Activated CD8-positive, alpha-beta T cell treated with anti-CD3 and anti-CD28 coated beads, Interleukin-2, amount 10 ng/mL, durations not matched to agents 7 days and 5 days (primary cell): ENCODE results near the gene MAN2A1. TPM values are rescaled to one million over a fixed set of nuclear protein-coding genes. Genes with fewer than 3 reads are reported as not detected.

ENCODE experiments used
- ATAC-seq: fragments of 150-1000 bp; cut with Tn5 transposase; one replicate; pipeline ENCODE4 v1.10.0; 2021; ENCODE audit warnings: moderate library complexity
- CTCF ChIA-PET: fragments of 350-600 bp; sonication (Branson Sonifier 250); formaldehyde crosslinking; loops from one replicate; lab custom pipeline; 2021; ENCODE audit warnings: antibody characterized with exemption; lab: Charles Lee
- POLR2A ChIA-PET: fragments of 350-600 bp; sonication (Branson Sonifier 250); formaldehyde crosslinking; loops from one replicate; lab custom pipeline; 2021; ENCODE audit warnings: antibody characterized with exemption; lab: Charles Lee
- DNase-seq: peaks from one replicate; pipeline ENCODE4 v3.0.0-alpha.2; 2020
- H3K27ac Mint-ChIP-seq: one replicate; pipeline ENCODE4 v1.8.0; 2021; ENCODE audit warnings: mild to moderate bottlenecking, mixed read lengths
- H3K27me3 Mint-ChIP-seq: one replicate; pipeline ENCODE4 v1.8.0; 2021; ENCODE audit warnings: low read depth, mixed read lengths
- H3K36me3 Mint-ChIP-seq: one replicate; pipeline ENCODE4 v1.8.0; 2021; ENCODE audit warnings: low read depth, mixed read lengths
- H3K4me1 Mint-ChIP-seq: one replicate; pipeline ENCODE4 v1.8.0; 2021; ENCODE audit warnings: low read depth, mixed read lengths
- H3K4me3 Mint-ChIP-seq: one replicate; pipeline ENCODE4 v1.8.0; 2021; ENCODE audit warnings: mild to moderate bottlenecking, mixed read lengths
- H3K9me3 Mint-ChIP-seq: one replicate; pipeline ENCODE4 v1.8.0; 2022; ENCODE audit warnings: mixed read lengths; ENCODE audit not compliant: insufficient read depth
- total RNA-seq, 2 experiments: library from RNA; stranded (reverse); gene quantifications; one replicate each; pipeline ENCODE4 v1.2.3, GENCODE V29; 2021

MAN2A1 gene
- total RNA-seq, 2 experiments from 2014 or later: 26.3 to 28.3 TPM

- no peak overlapping the region for H3K4me3 Mint-ChIP-seq
- no peak overlapping the region for H3K27ac Mint-ChIP-seq
- CTCF ChIA-PET: no interaction called here
Observed at GRCh38 chr5:109740966-109741365, 51.2 kb downstream of the MAN2A1 start.

GRCh38 chr5:109741390-109741789 is 51.7 kb downstream of the MAN2A1 start:
- ATAC-seq: no peak
- CTCF ChIA-PET: interaction anchor here (1.2 kb wide), 2 partner anchors 53 to 322 kb away, joined by 3 read pairs; no protein-coding TSS in a partner anchor
- peaks cover 30% of the 10 kb centered on the region for H3K36me3 Mint-ChIP-seq

More at GRCh38 chr5:109740966-109741365, 51.2 kb downstream of the MAN2A1 start:
- H3K36me3 Mint-ChIP-seq: peaks cover 30% of the 10 kb centered on the region
- no peak for ATAC-seq
- POLR2A ChIA-PET: no interaction called here
- no peaks in the 10 kb centered on the region for H3K27me3 Mint-ChIP-seq
- H3K4me1 Mint-ChIP-seq: peaks cover 20% of the 10 kb centered on the region
- no peaks in the 10 kb centered on the region for H3K9me3 Mint-ChIP-seq
- DNase-seq: no peak

DNA sequence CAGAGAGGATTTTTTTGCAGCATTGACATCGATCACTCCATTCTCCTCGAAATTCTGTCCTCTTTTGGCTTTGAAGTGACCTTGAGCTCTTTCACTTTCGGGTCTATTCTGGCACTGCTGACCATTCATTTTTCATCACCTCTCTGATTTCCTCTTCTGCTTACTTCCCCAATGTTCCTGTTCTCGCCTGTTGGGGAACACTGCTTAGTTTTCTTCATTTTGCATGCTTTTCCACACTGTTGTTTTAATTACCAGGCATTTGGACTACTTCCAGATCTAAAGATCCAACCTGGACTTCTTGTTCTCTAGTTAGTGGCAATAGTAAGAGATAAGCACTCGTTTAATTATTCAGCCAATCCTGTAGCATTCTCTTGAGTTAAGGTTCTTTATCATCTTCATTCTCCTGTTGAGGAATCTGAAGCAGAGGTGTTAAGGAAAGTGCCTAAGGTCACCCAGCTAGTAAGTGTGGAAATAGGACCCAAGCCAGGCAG is 53.4 kb downstream of the MAN2A1 start:
- CTCF ChIA-PET: no interaction called here
- H3K9me3 Mint-ChIP-seq: no peaks in the 10 kb centered on the region
- H3K27me3 Mint-ChIP-seq: no peaks in the 10 kb centered on the region
- no peak for ATAC-seq
- no peak for DNase-seq
- POLR2A ChIA-PET: no interaction called here
- no peak overlapping the region for H3K27ac Mint-ChIP-seq
- H3K4me1 Mint-ChIP-seq: peaks cover 20% of the 10 kb centered on the region
- H3K36me3 Mint-ChIP-seq: peaks cover 33% of the 10 kb centered on the region
- H3K4me3 Mint-ChIP-seq: no peak overlapping the region

More at GRCh38 chr5:109741390-109741789, 51.7 kb downstream of the MAN2A1 start:
- POLR2A ChIA-PET: interaction anchor here (0.5 kb wide), 1 partner anchor 96 kb away, joined by 3 read pairs; no protein-coding TSS in a partner anchor
- Mint-ChIP-seq H3K27ac (no peak overlapping the region), H3K27me3 (no peaks in the 10 kb centered on the region), H3K4me1 (peaks cover 20% of the 10 kb centered on the region), H3K4me3 (no peak overlapping the region), H3K9me3 (no peaks in the 10 kb centered on the region)
- no peak for DNase-seq

GRCh38 chr5:109743770-109744212 is 54.1 kb downstream of the MAN2A1 start:
- DNase-seq (no peak), ATAC-seq (no peak)
- Mint-ChIP-seq H3K4me1 (peaks cover 20% of the 10 kb centered on the region), H3K4me3 (no peak overlapping the region), H3K27ac (no peak overlapping the region), H3K27me3 (no peaks in the 10 kb centered on the region), H3K36me3 (peaks cover 38% of the 10 kb centered on the region), H3K9me3 (no peaks in the 10 kb centered on the region)
- POLR2A ChIA-PET: no interaction called here
- CTCF ChIA-PET: no interaction called here

GRCh38 chr5:109744261-109744660 is 54.5 kb downstream of the MAN2A1 start:
- Mint-ChIP-seq H3K9me3 (no peaks in the 10 kb centered on the region), H3K4me3 (no peak overlapping the region), H3K36me3 (peaks cover 37% of the 10 kb centered on the region), H3K27me3 (no peaks in the 10 kb centered on the region), H3K27ac (no peak overlapping the region), H3K4me1 (peaks cover 17% of the 10 kb centered on the region)
- ChIA-PET POLR2A (no interaction called here), CTCF (no interaction called here)
- DNase-seq (no peak), ATAC-seq (no peak)

DNA sequence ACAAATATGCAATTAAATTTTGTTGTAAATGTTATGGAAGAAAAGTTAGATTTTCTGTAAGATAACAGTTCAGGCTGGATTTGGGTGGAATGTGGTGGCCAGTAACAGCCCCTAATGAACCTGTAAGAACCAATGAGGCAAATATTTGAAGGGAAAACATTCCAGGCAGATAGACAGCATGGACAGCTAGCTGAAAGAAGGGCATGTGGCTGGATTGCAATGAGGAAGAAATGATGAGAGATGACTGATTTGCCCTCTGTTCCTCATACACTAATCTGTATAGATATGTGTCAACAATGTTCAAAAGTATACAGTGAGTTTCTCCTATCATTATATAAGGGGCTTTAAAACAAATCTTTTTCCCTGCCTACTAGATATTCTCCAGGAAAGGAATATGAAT is 58.8 kb downstream of the MAN2A1 start:
- no peaks in the 10 kb centered on the region for H3K9me3 Mint-ChIP-seq
- H3K27me3 Mint-ChIP-seq: no peaks in the 10 kb centered on the region
- DNase-seq: no peak
- no peaks in the 10 kb centered on the region for H3K4me1 Mint-ChIP-seq
- no peak for ATAC-seq
- no peak overlapping the region for H3K4me3 Mint-ChIP-seq
- H3K27ac Mint-ChIP-seq: no peak overlapping the region
- peaks cover 31% of the 10 kb centered on the region for H3K36me3 Mint-ChIP-seq
- ChIA-PET POLR2A (no interaction called here), CTCF (no interaction called here)

- ChIA-PET CTCF (no interaction called here), POLR2A (no interaction called here)
- Mint-ChIP-seq H3K36me3 (peaks cover 21% of the 10 kb centered on the region), H3K4me3 (no peak overlapping the region), H3K27ac (no peak overlapping the region), H3K9me3 (no peaks in the 10 kb centered on the region), H3K4me1 (no peaks in the 10 kb centered on the region), H3K27me3 (no peaks in the 10 kb centered on the region)
- ATAC-seq (no peak), DNase-seq (no peak)
Observed at GRCh38 chr5:109750463-109750862, 60.7 kb downstream of the MAN2A1 start.

DNA sequence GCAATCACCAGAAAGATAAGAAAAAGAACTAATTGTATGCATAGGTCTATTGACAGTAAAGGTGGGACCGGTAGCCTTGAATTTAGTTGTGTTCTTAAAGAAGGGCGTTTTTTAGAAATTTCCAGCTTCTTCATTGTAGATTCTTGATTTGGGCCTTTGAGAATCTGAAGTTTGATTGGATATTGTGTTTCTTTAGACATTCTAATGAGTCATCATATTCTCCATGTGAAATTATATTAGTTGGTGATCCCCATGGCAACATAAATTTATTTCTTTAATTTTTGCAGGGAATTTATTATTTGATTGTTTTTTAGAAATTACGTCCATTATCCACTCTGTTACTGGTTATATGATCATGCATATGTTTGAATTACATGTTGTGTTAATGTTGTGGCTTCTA is 63.6 kb downstream of the MAN2A1 start:
- Mint-ChIP-seq H3K27ac (no peak overlapping the region), H3K36me3 (peaks cover 35% of the 10 kb centered on the region), H3K4me1 (no peaks in the 10 kb centered on the region), H3K4me3 (no peak overlapping the region), H3K27me3 (no peaks in the 10 kb centered on the region), H3K9me3 (no peaks in the 10 kb centered on the region)
- ATAC-seq (no peak), DNase-seq (no peak)
- POLR2A ChIA-PET: no interaction called here
- CTCF ChIA-PET: no interaction called here

DNA sequence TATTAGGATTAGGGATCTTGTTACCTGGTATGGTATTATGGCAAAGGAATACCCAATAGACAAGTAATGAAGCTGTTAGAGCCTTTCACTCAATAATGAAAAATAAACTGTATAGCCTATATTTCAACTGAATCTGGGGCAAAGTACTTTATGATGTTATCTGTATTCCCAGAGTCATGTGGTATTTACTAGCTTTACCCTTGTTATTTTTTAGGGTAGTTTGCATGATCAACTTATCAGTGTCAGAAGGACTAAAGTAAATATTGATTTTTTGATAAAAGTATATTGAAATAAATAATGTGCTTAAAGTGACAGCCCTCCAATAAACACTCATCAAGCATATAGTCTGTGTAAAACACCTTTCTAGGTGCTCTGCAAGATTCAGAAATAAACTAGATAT is 64.6 kb downstream of the MAN2A1 start:
- DNase-seq: no peak
- H3K27me3 Mint-ChIP-seq: no peaks in the 10 kb centered on the region
- H3K9me3 Mint-ChIP-seq: no peaks in the 10 kb centered on the region
- ATAC-seq: no peak
- no peak overlapping the region for H3K4me3 Mint-ChIP-seq
- H3K36me3 Mint-ChIP-seq: peaks cover 36% of the 10 kb centered on the region
- POLR2A ChIA-PET: no interaction called here
- CTCF ChIA-PET: no interaction called here
- H3K27ac Mint-ChIP-seq: no peak overlapping the region
- peaks cover under 1% of the 10 kb centered on the region for H3K4me1 Mint-ChIP-seq

- H3K27ac Mint-ChIP-seq: no peak overlapping the region
- no peak overlapping the region for H3K4me3 Mint-ChIP-seq
- H3K36me3 Mint-ChIP-seq: peaks cover 49% of the 10 kb centered on the region
- no peak for ATAC-seq
- H3K9me3 Mint-ChIP-seq: peaks cover 5% of the 10 kb centered on the region
- POLR2A ChIA-PET: no interaction called here
- no peak for DNase-seq
- H3K4me1 Mint-ChIP-seq: peaks cover 4% of the 10 kb centered on the region
- CTCF ChIA-PET: interaction anchor here (0.7 kb wide), 1 partner anchor 723 kb away, joined by 3 read pairs; no protein-coding TSS in a partner anchor
- no peaks in the 10 kb centered on the region for H3K27me3 Mint-ChIP-seq
Observed at GRCh38 chr5:109755761-109756160, 66.0 kb downstream of the MAN2A1 start.

GRCh38 chr5:109756543-109757185 is 66.9 kb downstream of the MAN2A1 start:
- ATAC-seq (no peak), DNase-seq (no peak)
- no peaks in the 10 kb centered on the region for H3K27me3 Mint-ChIP-seq
- peaks cover 44% of the 10 kb centered on the region for H3K36me3 Mint-ChIP-seq
- CTCF ChIA-PET: no interaction called here
- POLR2A ChIA-PET: no interaction called here
- H3K27ac Mint-ChIP-seq: no peak overlapping the region
- peaks cover 6% of the 10 kb centered on the region for H3K9me3 Mint-ChIP-seq
- H3K4me1 Mint-ChIP-seq: peaks cover 4% of the 10 kb centered on the region
- no peak overlapping the region for H3K4me3 Mint-ChIP-seq

- DNase-seq (no peak), ATAC-seq (no peak)
- peaks cover 43% of the 10 kb centered on the region for H3K36me3 Mint-ChIP-seq
- POLR2A ChIA-PET: no interaction called here
- CTCF ChIA-PET: no interaction called here
- no peak overlapping the region for H3K27ac Mint-ChIP-seq
- no peak overlapping the region for H3K4me3 Mint-ChIP-seq
- peaks cover 4% of the 10 kb centered on the region for H3K4me1 Mint-ChIP-seq
- H3K9me3 Mint-ChIP-seq: peaks cover 6% of the 10 kb centered on the region
- no peaks in the 10 kb centered on the region for H3K27me3 Mint-ChIP-seq
Observed at GRCh38 chr5:109757490-109757889, 67.8 kb downstream of the MAN2A1 start.
